Thyroid gland (tissue), 4 donors: ENCODE measurements around the gene GRM7. TPM values are rescaled to one million over a fixed set of nuclear protein-coding genes. Genes with fewer than 3 reads are reported as not detected.

Experiments
- DNase-seq, 2 donors: peaks; one replicate each; pipeline ENCODE4 v3.0.0-alpha.2; 2019
- H3K27ac ChIP-seq, 3 donors: fragments of 200-600 bp; sonication (generic); 1 replicate in 2 of 3; 2 replicates in 1 of 3; pipeline ENCODE4 v1.5.1; 2016 to 2019; ENCODE audit warnings: mild to moderate bottlenecking in 1 of 3, moderate library complexity in 1 of 3
- H3K27me3 ChIP-seq: fragments of 200-600 bp; sonication (generic); one replicate; pipeline ENCODE4 v1.5.1; 2019
- H3K36me3 ChIP-seq, 2 donors: fragments of 200-600 bp; sonication (generic); one replicate each; pipeline ENCODE4 v1.5.1; 2016 to 2019
- H3K4me1 ChIP-seq, 2 donors: fragments of 200-600 bp; sonication (generic); one replicate each; pipeline ENCODE4 v1.5.1; 2017 to 2019
- H3K4me3 ChIP-seq, 3 donors: fragments of 200-600 bp; sonication (generic); replicated peaks in 1 of 3; 1 replicate in 2 of 3; 2 replicates in 1 of 3; pipeline ENCODE4 v1.5.1; 2016; ENCODE audit warnings: mild to moderate bottlenecking in 1 of 3
- H3K9me3 ChIP-seq: fragments of 200-600 bp; sonication (generic); one replicate; pipeline ENCODE4 v1.5.1; 2017
- CTCF ChIP-seq, 6 experiments: fragments of 200-600 bp in 3 of 6; fragments of 450-650 bp in 3 of 6; sonication (generic) in 3 of 6; IDR thresholded peaks; one replicate each; pipeline ENCODE4 v1.5.1; 2016 to 2019; ENCODE audit warnings: antibody characterized with exemption in 6 of 6, mild to moderate bottlenecking in 2 of 6, inconsistent platforms in 1 of 6, moderate library complexity in 1 of 6
- POLR2A ChIP-seq, 2 donors: fragments of 450-650 bp; IDR thresholded peaks; one replicate each; pipeline ENCODE4 v1.6.1; 2017; ENCODE audit warnings: antibody characterized with exemption in 2 of 2, mild to moderate bottlenecking in 2 of 2, moderate library complexity in 1 of 2
- WGBS, 2 donors: methylation state at CpG; one replicate each; pipeline ENCODE4 v1.1.5; 2017; 5-methylcytosine and 5-hydroxymethylcytosine counted together
- intact Hi-C: fragments of 100-400 bp; cut with DNase I; formaldehyde crosslinking; loops from one replicate; pipeline ENCODE4 v1.15.1; 2023
- total RNA-seq, 4 donors: library from RNA; depleted of rRNA; stranded (reverse); fragments of >200 nt; gene quantifications; one replicate each; pipeline ENCODE4 v1.2.3, GENCODE V29; 2016

The GRM7 gene
- total RNA-seq, 4 donors from 2014 or later = 0.11 to 0.81 (median 0.60) TPM

DNA sequence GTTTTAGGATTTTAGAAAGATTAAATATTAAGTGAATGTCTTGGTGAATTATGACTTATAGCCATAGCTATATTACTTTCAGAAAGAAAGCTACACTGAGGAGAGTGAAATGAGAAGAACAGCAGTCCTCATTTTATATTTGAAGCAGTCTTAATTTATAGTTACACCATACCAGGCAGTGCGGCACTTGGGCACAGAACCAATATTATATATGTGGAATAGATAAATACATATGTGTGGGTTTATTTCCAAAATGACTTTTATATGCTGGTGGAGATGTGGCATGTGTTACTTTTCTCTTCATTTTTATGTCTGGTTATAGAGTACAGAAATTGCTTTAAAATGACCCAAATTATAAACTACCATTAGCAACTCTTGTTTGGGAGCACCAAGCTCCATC, 759.5 kb downstream of the GRM7 start:
- TF ChIP-seq POLR2A (IDR thresholded peaks at IDR 0.05) (no peak), CTCF (IDR thresholded peaks at IDR 0.05) (no peak)
- DNase-seq = no peak
- Histone ChIP-seq H3K27ac (no peak overlapping the region), H3K4me3 (no peak overlapping the region), H3K36me3 (no peaks in the 10 kb centered on the region), H3K9me3 (no peaks in the 10 kb centered on the region), H3K27me3 (no peaks in the 10 kb centered on the region), H3K4me1 (no peaks in the 10 kb centered on the region)
- intact Hi-C loops = no loop called here
- WGBS, 2 donors = 98 to 100% methylated on average over 1 of the region's 1 CpG

DNA sequence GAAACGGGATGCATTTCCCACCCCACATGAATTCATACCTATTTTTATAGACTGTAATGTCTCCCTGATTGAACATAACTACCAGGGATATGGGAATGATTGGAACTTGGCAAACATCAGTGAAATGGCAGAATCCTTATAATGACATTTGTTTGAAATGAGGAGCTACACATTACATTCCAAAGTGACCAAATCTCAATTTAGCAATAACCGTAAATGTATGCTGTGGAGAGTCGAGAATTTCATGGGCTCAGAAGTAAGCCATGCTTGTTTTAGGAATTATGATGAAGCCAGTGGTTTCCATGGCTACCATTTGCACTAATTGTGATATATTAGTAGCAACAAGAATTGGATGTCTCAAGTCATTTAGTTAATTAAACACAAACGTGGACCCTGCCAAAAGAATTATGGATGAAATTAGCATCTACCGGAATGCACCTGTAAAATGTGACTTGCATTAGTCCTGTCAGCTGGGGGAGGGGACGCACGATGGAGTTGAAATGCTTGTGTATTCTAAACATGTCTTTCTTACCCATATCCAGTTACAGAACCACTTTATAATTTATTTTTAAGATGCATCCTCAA, 760.2 kb downstream of the GRM7 start:
- no peaks in the 10 kb centered on the region for H3K36me3 ChIP-seq
- H3K4me1 ChIP-seq = no peaks in the 10 kb centered on the region
- H3K9me3 ChIP-seq = no peaks in the 10 kb centered on the region
- no peak for TF ChIP-seq POLR2A (IDR thresholded peaks at IDR 0.05)
- no peak for TF ChIP-seq CTCF (IDR thresholded peaks at IDR 0.05)
- intact Hi-C loops = no loop called here
- H3K27ac ChIP-seq = no peak overlapping the region
- WGBS, 2 donors = 79 to 80% methylated on average over 7 of the region's 7 CpGs
- no peaks in the 10 kb centered on the region for H3K27me3 ChIP-seq
- no peak overlapping the region for H3K4me3 ChIP-seq
- no peak for DNase-seq

DNA sequence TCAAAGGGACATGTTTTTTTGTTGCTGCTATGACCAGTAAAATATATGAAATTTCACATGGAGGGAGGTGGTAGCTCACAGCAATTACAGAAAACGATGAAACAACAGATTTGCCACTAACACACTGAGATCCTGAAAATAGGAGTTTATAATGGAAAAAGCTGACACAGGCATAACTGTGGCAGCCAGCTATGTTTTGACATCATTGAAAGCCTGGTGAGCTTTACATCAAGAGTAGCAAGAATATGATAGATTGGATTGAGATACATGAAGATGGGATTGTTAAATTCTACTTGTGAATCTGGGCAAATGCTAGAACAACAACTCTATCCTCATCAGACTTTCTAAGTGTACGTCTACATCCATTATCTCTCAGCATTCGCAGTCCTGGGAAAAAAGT, 760.7 kb downstream of the GRM7 start:
- H3K27me3 ChIP-seq = no peaks in the 10 kb centered on the region
- H3K27ac ChIP-seq = no peak overlapping the region
- intact Hi-C loops = no loop called here
- no peak for DNase-seq
- no peaks in the 10 kb centered on the region for H3K9me3 ChIP-seq
- no peak overlapping the region for H3K4me3 ChIP-seq
- WGBS, 2 donors = 84 to 89% methylated on average over 3 of the region's 3 CpGs
- no peaks in the 10 kb centered on the region for H3K36me3 ChIP-seq
- no peaks in the 10 kb centered on the region for H3K4me1 ChIP-seq
- no peak for TF ChIP-seq CTCF (IDR thresholded peaks at IDR 0.05)
- TF ChIP-seq POLR2A (IDR thresholded peaks at IDR 0.05) = no peak

DNA sequence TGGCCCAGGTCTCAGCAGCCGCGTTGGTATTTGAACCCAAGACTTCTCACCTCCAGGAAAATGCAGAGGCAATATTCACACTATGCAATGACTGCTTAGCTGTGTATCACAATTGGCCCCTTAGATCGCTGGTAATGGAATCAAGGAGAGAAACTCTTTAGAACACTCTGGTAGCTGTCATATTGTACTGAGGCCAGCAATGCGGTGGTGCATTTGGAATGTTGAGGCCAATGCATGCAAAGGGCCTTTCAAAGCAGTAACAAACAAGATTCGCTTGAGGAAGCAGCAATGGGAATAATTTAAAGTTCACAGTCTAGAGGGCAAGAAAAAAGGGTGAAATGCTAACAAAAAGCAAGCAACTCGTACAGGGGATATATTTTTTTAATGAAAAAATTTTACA, 764.1 kb downstream of the GRM7 start:
- TF ChIP-seq POLR2A (IDR thresholded peaks at IDR 0.05) (no peak), CTCF (IDR thresholded peaks at IDR 0.05) (no peak)
- 84 to 88% methylated on average over 6 of the region's 6 CpGs for WGBS, 2 donors
- Histone ChIP-seq H3K4me1 (no peaks in the 10 kb centered on the region), H3K4me3 (no peak overlapping the region), H3K27me3 (no peaks in the 10 kb centered on the region), H3K9me3 (no peaks in the 10 kb centered on the region), H3K27ac (no peak overlapping the region), H3K36me3 (no peaks in the 10 kb centered on the region)
- DNase-seq = no peak
- intact Hi-C loops = no loop called here

DNA sequence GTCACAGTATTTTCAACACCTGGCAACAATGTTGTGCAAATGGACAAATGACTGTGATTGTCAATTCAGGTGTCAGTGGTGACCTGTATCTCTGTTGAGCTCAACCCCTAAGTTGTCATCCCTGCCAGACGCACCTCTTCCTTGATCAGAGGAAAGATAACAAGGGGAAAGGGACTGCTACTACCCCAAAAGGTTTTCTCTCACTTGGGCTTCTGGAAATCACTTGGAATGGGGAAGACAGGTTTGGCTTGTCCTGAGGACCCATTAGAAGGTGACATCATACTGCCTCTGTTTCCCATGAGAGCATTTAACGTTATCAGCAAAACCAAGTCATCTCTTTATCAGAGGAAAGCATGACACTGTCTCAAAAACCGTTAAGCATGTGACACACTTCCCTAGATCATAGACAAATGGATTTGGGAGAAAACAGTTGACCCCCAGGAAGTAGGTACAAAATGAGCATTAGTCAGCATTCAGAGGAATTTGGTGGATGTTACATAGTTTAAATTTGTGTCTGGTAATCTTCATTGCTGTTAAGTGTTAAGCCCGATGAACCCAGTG, 769.5 kb downstream of the GRM7 start:
- Histone ChIP-seq H3K27ac (no peak overlapping the region), H3K4me1 (no peaks in the 10 kb centered on the region), H3K27me3 (no peaks in the 10 kb centered on the region), H3K36me3 (no peaks in the 10 kb centered on the region), H3K4me3 (no peak overlapping the region), H3K9me3 (no peaks in the 10 kb centered on the region)
- TF ChIP-seq CTCF (IDR thresholded peaks at IDR 0.05) (no peak), POLR2A (IDR thresholded peaks at IDR 0.05) (no peak)
- DNase-seq = no peak
- intact Hi-C loops = no loop called here
- 67 to 71% methylated on average over 4 of the region's 4 CpGs for WGBS, 2 donors
